Measurements from ENCODE around the gene PRIM2.

DNA sequence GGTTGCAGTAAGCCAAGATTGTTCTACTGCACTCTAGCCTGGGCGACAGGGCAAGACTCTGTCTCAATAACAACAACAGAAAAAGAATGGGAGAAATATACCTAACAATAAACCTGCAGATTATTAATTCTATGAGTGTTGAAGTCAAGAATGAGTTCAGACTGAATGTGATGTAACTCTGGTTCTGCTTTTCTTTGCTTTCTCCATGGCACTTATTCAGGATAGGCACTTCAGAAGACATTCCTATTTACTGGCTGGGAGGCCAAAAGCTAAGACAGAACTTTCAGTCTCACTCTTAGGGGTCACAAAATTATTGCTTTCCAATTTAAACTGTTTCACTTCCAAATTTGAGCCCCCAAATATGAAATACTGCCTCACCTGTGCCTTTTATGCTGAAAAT is 15.7 kb upstream of the PRIM2 start:
- TF ChIP-seq POLR2AphosphoS5 (IDR thresholded peaks at IDR 0.05; ENCODE audit: low read depth, low read length) (no peak), POLR2A (IDR thresholded peaks at IDR 0.05; ENCODE audit: low read depth, low read length) (no peak), POU2F2 (IDR thresholded peaks at IDR 0.05; ENCODE audit: low read depth, low read length) (no peak), TAF1 (IDR thresholded peaks at IDR 0.05; ENCODE audit: low read depth, low read length) (no peak)
